Measurements from ENCODE around the gene TGM4. TPM values are rescaled to one million over a fixed set of nuclear protein-coding genes. Genes with fewer than 3 reads are reported as not detected.

Gene TGM4
- total RNA-seq, 1 donor from 2014 or later: not detected

DNA sequence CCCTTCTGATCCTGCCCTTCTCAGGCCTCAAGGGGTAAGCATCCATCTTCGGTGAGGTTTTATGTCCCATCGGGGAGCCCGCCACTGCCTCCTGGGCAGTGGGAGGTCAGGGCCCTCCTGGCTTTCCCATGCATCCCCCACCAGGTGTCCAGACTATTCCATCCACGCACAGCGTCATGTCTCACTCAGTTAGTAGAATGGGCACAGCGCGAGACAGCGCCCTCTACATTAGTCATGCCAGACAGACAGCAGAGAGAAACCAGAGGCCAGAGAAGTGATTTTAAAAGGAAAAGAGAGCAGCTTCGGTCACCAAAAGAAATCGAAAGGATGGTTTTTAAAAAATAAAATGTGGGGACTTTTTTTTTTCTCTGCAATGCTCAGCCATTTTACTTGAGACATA, 51.8 kb downstream of the TGM4 start:
- Mint-ChIP-seq H3K4me3 (ENCODE audit: unreplicated experiment) (no peak overlapping the region), H3K4me1 (ENCODE audit: unreplicated experiment) (peaks cover 32% of the 10 kb centered on the region), H3K36me3 (ENCODE audit: low read depth, unreplicated experiment) (peaks cover 46% of the 10 kb centered on the region), H3K27me3 (ENCODE audit: unreplicated experiment) (peaks cover 8% of the 10 kb centered on the region), H3K27ac (ENCODE audit: unreplicated experiment) (no peak overlapping the region), H3K9me3 (ENCODE audit: unreplicated experiment) (no peaks in the 10 kb centered on the region)
- TF ChIP-seq, protein P1, sequence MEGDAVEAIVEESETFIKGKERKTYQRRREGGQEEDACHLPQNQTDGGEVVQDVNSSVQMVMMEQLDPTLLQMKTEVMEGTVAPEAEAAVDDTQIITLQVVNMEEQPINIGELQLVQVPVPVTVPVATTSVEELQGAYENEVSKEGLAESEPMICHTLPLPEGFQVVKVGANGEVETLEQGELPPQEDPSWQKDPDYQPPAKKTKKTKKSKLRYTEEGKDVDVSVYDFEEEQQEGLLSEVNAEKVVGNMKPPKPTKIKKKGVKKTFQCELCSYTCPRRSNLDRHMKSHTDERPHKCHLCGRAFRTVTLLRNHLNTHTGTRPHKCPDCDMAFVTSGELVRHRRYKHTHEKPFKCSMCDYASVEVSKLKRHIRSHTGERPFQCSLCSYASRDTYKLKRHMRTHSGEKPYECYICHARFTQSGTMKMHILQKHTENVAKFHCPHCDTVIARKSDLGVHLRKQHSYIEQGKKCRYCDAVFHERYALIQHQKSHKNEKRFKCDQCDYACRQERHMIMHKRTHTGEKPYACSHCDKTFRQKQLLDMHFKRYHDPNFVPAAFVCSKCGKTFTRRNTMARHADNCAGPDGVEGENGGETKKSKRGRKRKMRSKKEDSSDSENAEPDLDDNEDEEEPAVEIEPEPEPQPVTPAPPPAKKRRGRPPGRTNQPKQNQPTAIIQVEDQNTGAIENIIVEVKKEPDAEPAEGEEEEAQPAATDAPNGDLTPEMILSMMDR (IDR thresholded peaks at IDR 0.05; ENCODE audit: unreplicated experiment): no peak
- no peak for DNase-seq (ENCODE audit: low spot score)

DNA sequence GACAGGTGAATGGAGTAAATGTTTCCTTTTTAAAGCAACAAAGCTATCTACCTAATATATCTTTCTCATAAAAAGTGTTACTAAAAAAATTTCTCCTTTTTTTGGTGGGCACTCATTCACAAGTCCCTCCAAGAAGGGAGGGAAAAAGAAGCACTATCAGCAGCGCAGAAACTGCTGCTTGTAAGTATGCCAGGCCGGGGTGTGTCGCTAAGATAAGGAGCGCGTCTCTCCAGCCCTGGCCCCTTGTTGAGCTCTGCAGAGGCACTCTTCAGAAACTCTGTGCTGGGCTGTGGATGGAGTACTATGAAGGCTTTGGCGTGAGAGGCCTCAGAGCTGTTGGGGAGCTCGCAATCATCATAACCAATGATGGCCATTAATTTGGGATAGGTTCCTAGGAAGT, 52.5 kb downstream of the TGM4 start:
- no peak overlapping the region for H3K27ac Mint-ChIP-seq (ENCODE audit: unreplicated experiment)
- no peak for DNase-seq (ENCODE audit: low spot score)
- peaks cover 50% of the 10 kb centered on the region for H3K36me3 Mint-ChIP-seq (ENCODE audit: low read depth, unreplicated experiment)
- peaks cover 37% of the 10 kb centered on the region for H3K4me1 Mint-ChIP-seq (ENCODE audit: unreplicated experiment)
- peaks cover 8% of the 10 kb centered on the region for H3K27me3 Mint-ChIP-seq (ENCODE audit: unreplicated experiment)
- TF ChIP-seq, protein P1 (IDR thresholded peaks at IDR 0.05; ENCODE audit: unreplicated experiment): no peak
- H3K4me3 Mint-ChIP-seq (ENCODE audit: unreplicated experiment): peak overlapping the region; percentile 16
- H3K9me3 Mint-ChIP-seq (ENCODE audit: unreplicated experiment): no peaks in the 10 kb centered on the region

DNA sequence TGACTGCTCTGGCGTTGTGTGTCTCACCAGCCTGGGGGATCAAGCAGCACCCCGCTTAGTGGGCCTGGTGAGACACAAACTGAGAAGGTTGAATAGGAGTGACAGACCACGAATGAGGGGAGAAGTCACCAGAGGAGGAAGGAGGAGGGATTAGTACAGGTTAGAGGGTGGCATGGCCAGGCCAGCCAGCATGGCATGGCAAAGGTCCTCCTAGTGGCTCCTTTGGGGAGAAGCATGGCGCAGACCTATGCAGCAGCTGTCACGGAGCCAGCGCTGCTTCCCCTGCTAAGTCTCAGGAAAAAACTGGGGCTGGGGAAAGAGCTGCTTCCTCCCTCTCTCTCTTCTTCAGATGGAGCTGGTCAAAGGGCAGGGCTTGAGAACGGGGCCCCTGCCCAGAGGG, 53.0 kb downstream of the TGM4 start:
- Mint-ChIP-seq H3K27me3 (ENCODE audit: unreplicated experiment) (peaks cover 6% of the 10 kb centered on the region), H3K36me3 (ENCODE audit: low read depth, unreplicated experiment) (peaks cover 55% of the 10 kb centered on the region), H3K27ac (ENCODE audit: unreplicated experiment) (no peak overlapping the region), H3K9me3 (ENCODE audit: unreplicated experiment) (no peaks in the 10 kb centered on the region), H3K4me3 (ENCODE audit: unreplicated experiment) (peak overlapping the region; percentile 16), H3K4me1 (ENCODE audit: unreplicated experiment) (peaks cover 42% of the 10 kb centered on the region)
- TF ChIP-seq, protein P1 (IDR thresholded peaks at IDR 0.05; ENCODE audit: unreplicated experiment): no peak
- no peak for DNase-seq (ENCODE audit: low spot score)

DNA sequence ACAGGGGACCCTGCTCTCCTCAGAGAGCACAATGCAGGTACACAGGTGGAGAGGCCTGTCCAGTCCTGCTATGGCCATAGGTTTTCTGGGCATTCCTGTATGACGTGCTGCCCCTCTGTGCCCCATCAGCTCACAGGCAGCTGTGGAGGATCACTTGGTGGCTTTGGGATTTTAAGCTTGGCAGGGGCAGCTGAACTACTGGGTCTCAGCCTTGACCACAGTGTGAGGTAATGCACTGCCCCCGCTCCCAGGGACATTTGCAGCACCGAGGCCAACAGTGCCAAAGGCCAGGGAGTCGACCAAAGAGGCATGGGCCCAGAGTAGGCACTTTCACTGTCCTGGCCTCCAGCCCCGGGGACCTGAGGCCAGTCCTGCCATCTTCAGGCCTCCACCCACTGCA, 55.4 kb downstream of the TGM4 start:
- no peak for DNase-seq (ENCODE audit: low spot score)
- Mint-ChIP-seq H3K27ac (ENCODE audit: unreplicated experiment) (no peak overlapping the region), H3K27me3 (ENCODE audit: unreplicated experiment) (peaks cover 11% of the 10 kb centered on the region), H3K4me3 (ENCODE audit: unreplicated experiment) (no peak overlapping the region), H3K4me1 (ENCODE audit: unreplicated experiment) (peaks cover 61% of the 10 kb centered on the region), H3K9me3 (ENCODE audit: unreplicated experiment) (no peaks in the 10 kb centered on the region), H3K36me3 (ENCODE audit: low read depth, unreplicated experiment) (peaks cover 60% of the 10 kb centered on the region)
- TF ChIP-seq, protein P1 (IDR thresholded peaks at IDR 0.05; ENCODE audit: unreplicated experiment): no peak

DNA sequence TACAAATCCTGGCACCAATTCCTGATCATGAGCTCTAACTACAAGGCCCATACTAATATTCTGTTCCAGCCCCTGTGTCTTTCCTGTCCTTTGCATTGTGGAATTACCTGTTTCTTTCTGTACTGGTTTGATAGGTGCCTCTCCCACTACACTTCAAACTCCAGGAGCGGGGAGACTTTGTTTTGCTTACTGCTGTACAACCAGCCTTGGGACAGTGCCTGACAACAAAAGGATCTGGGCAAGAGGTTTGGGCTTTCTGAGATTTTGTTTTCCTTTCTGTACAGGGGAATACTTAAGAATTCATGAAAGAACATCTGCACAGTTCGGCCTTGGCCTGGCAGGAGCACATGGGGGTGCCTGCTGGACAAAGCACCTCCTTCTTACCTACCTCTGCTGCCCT, 56.5 kb downstream of the TGM4 start:
- H3K36me3 Mint-ChIP-seq (ENCODE audit: low read depth, unreplicated experiment): peaks cover 54% of the 10 kb centered on the region
- H3K27ac Mint-ChIP-seq (ENCODE audit: unreplicated experiment): no peak overlapping the region
- no peak overlapping the region for H3K4me3 Mint-ChIP-seq (ENCODE audit: unreplicated experiment)

More for the DNA sequence above, 56.5 kb downstream of the TGM4 start:
- DNase-seq (ENCODE audit: low spot score): no peak
- H3K9me3 Mint-ChIP-seq (ENCODE audit: unreplicated experiment): no peaks in the 10 kb centered on the region
- peaks cover 56% of the 10 kb centered on the region for H3K4me1 Mint-ChIP-seq (ENCODE audit: unreplicated experiment)
- peaks cover 12% of the 10 kb centered on the region for H3K27me3 Mint-ChIP-seq (ENCODE audit: unreplicated experiment)
- TF ChIP-seq, protein P1 (IDR thresholded peaks at IDR 0.05; ENCODE audit: unreplicated experiment): no peak

All from endothelial cell (in vitro differentiated cells).